HUES64 (cell line): ENCODE data around the gene NKAIN2.
"Not testable (repeated sequence)": the region's sequence is repeated elsewhere in the genome, so short reads cannot be mapped to it uniquely, and the experiment has no call there.

Source experiments
- H3K27ac ChIP-seq: 2 replicates; pipeline ENCODE4 v1.7.0; 2013; ENCODE audit warnings: low read depth, low read length, inconsistent platforms
- H3K27me3 ChIP-seq: 2 replicates; pipeline ENCODE4 v1.6.1; 2013; ENCODE audit warnings: mild to moderate bottlenecking, low read length; ENCODE audit not compliant: insufficient read depth
- H3K36me3 ChIP-seq: 2 replicates; pipeline ENCODE4 v1.6.1; 2013; ENCODE audit warnings: mild to moderate bottlenecking, low read length; ENCODE audit not compliant: insufficient read depth
- H3K4me1 ChIP-seq: 2 replicates; pipeline ENCODE4 v1.6.1; 2013; ENCODE audit warnings: mild to moderate bottlenecking, low read length, moderate library complexity; ENCODE audit not compliant: insufficient read depth
- H3K4me3 ChIP-seq: 2 replicates; pipeline ENCODE4 v1.5.1; 2013; ENCODE audit warnings: mild to moderate bottlenecking, low read length, moderate library complexity
- H3K9ac ChIP-seq: 2 replicates; pipeline ENCODE4 v1.6.1; 2013; ENCODE audit warnings: mild to moderate bottlenecking, low read depth, low read length
- H3K9me3 ChIP-seq: 2 replicates; pipeline ENCODE4 v1.6.1; 2013; ENCODE audit warnings: low read depth, low read length; ENCODE audit not compliant: insufficient read depth
- WGBS: fragments of 150-250, 120-280 bp; methylation state at CpG from one replicate; pipeline ENCODE4 v1.1.7; 2013; ENCODE audit warnings: missing lambda C conversion rate; 5-methylcytosine and 5-hydroxymethylcytosine counted together

NKAIN2 gene

GRCh38 chr6:124339610-124340334, 536.1 kb downstream of the NKAIN2 start:
- H3K36me3 ChIP-seq = no peaks in the 10 kb centered on the region
- no peak overlapping the region for H3K4me3 ChIP-seq
- H3K4me1 ChIP-seq = peaks cover 14% of the 10 kb centered on the region
- no peak overlapping the region for H3K27ac ChIP-seq
- 81% methylated on average over 3 of the region's 5 CpGs for WGBS
- no peak overlapping the region for H3K9ac ChIP-seq
- H3K27me3 ChIP-seq = no peaks in the 10 kb centered on the region
- no peaks in the 10 kb centered on the region for H3K9me3 ChIP-seq

- not testable (repeated sequence) for H3K36me3 ChIP-seq, H3K9ac ChIP-seq, H3K4me3 ChIP-seq, H3K27ac ChIP-seq, H3K4me1 ChIP-seq, H3K27me3 ChIP-seq, H3K9me3 ChIP-seq
- WGBS = 85% methylated on average over 6 of the region's 6 CpGs
Measured at GRCh38 chr6:124348339-124348738, 544.7 kb downstream of the NKAIN2 start.

- no peak overlapping the region for H3K27ac ChIP-seq
- 93% methylated on average over 3 of the region's 4 CpGs for WGBS
- no peaks in the 10 kb centered on the region for H3K27me3 ChIP-seq
- H3K4me1 ChIP-seq = no peaks in the 10 kb centered on the region
- no peaks in the 10 kb centered on the region for H3K9me3 ChIP-seq
- H3K36me3 ChIP-seq = no peaks in the 10 kb centered on the region
- no peak overlapping the region for H3K4me3 ChIP-seq
- no peak overlapping the region for H3K9ac ChIP-seq
Measured at GRCh38 chr6:124355146-124355545, 551.5 kb downstream of the NKAIN2 start.

- Histone ChIP-seq H3K4me3 (no peak overlapping the region), H3K9ac (no peak overlapping the region), H3K9me3 (no peaks in the 10 kb centered on the region), H3K36me3 (no peaks in the 10 kb centered on the region), H3K27me3 (no peaks in the 10 kb centered on the region), H3K4me1 (no peaks in the 10 kb centered on the region), H3K27ac (no peak overlapping the region)
- 86% methylated on average over 5 of the region's 5 CpGs for WGBS
Measured at GRCh38 chr6:124356276-124356810, 552.7 kb downstream of the NKAIN2 start.

- H3K4me3 ChIP-seq = no peak overlapping the region
- no peaks in the 10 kb centered on the region for H3K9me3 ChIP-seq
- 100% methylated on average over 1 of the region's 1 CpG for WGBS
- H3K36me3 ChIP-seq = no peaks in the 10 kb centered on the region
- H3K4me1 ChIP-seq = no peaks in the 10 kb centered on the region
- no peaks in the 10 kb centered on the region for H3K27me3 ChIP-seq
- H3K27ac ChIP-seq = no peak overlapping the region
- no peak overlapping the region for H3K9ac ChIP-seq
Measured at GRCh38 chr6:124356811-124357210, 553.1 kb downstream of the NKAIN2 start.

GRCh38 chr6:124368131-124368530, 564.5 kb downstream of the NKAIN2 start:
- no peaks in the 10 kb centered on the region for H3K9me3 ChIP-seq
- no peak overlapping the region for H3K27ac ChIP-seq
- H3K36me3 ChIP-seq = no peaks in the 10 kb centered on the region
- H3K4me1 ChIP-seq = peaks cover 9% of the 10 kb centered on the region; the same call in 1 of the 2 replicates
- H3K4me3 ChIP-seq = no peak overlapping the region
- no peaks in the 10 kb centered on the region for H3K27me3 ChIP-seq
- H3K9ac ChIP-seq = no peak overlapping the region

- Histone ChIP-seq H3K36me3 (no peaks in the 10 kb centered on the region), H3K9ac (no peak overlapping the region), H3K4me1 (peaks cover 9% of the 10 kb centered on the region; the same call in 1 of the 2 replicates), H3K4me3 (no peak overlapping the region), H3K27me3 (no peaks in the 10 kb centered on the region), H3K27ac (no peak overlapping the region), H3K9me3 (no peaks in the 10 kb centered on the region)
- no CpG with 5 or more reads among the region's 2 CpGs for WGBS
Measured at GRCh38 chr6:124371974-124372475, 568.4 kb downstream of the NKAIN2 start.

GRCh38 chr6:124373386-124373785, 569.7 kb downstream of the NKAIN2 start:
- no peaks in the 10 kb centered on the region for H3K27me3 ChIP-seq
- no peak overlapping the region for H3K9ac ChIP-seq
- H3K4me1 ChIP-seq = peaks cover 9% of the 10 kb centered on the region; the same call in 1 of the 2 replicates
- no peaks in the 10 kb centered on the region for H3K9me3 ChIP-seq
- no peak overlapping the region for H3K4me3 ChIP-seq
- no peak overlapping the region for H3K27ac ChIP-seq
- H3K36me3 ChIP-seq = no peaks in the 10 kb centered on the region
- WGBS = 82% methylated on average over 1 of the region's 1 CpG

GRCh38 chr6:124389127-124389526, 585.5 kb downstream of the NKAIN2 start:
- Histone ChIP-seq H3K36me3 (no peaks in the 10 kb centered on the region), H3K27me3 (no peaks in the 10 kb centered on the region), H3K9me3 (no peaks in the 10 kb centered on the region), H3K4me3 (no peak overlapping the region), H3K27ac (no peak overlapping the region), H3K4me1 (peaks cover 2% of the 10 kb centered on the region; the same call in 1 of the 2 replicates), H3K9ac (no peak overlapping the region)

GRCh38 chr6:124393536-124393935, 589.9 kb downstream of the NKAIN2 start:
- Histone ChIP-seq H3K9me3 (no peaks in the 10 kb centered on the region), H3K9ac (no peak overlapping the region), H3K36me3 (no peaks in the 10 kb centered on the region), H3K4me3 (no peak overlapping the region), H3K4me1 (peaks cover 2% of the 10 kb centered on the region; the same call in 1 of the 2 replicates), H3K27me3 (no peaks in the 10 kb centered on the region), H3K27ac (no peak overlapping the region)
- WGBS = 93% methylated on average over 3 of the region's 4 CpGs

- Histone ChIP-seq H3K9me3 (no peaks in the 10 kb centered on the region), H3K4me1 (no peaks in the 10 kb centered on the region), H3K36me3 (no peaks in the 10 kb centered on the region), H3K4me3 (no peak overlapping the region), H3K9ac (no peak overlapping the region), H3K27me3 (no peaks in the 10 kb centered on the region), H3K27ac (no peak overlapping the region)
- 95% methylated on average over 2 of the region's 2 CpGs for WGBS
Measured at GRCh38 chr6:124396361-124396760, 592.7 kb downstream of the NKAIN2 start.
